Endothelial cell of umbilical vein (primary cell): ENCODE data around the gene MAEA.

ENCODE experiments used
- CTCF ChIP-seq, 2 donors: IDR thresholded peaks; 1 replicate in 1 of 2; 2 replicates in 1 of 2; pipeline ENCODE4 v1.5.1; 2011; ENCODE audit warnings: low read length in 2 of 2, mild to moderate bottlenecking in 2 of 2, moderate library complexity in 2 of 2, control low read depth in 1 of 2, inconsistent platforms in 1 of 2, low read depth in 1 of 2; ENCODE audit not compliant: insufficient read depth in 1 of 2; ENCODE audit errors: extremely low read depth in 1 of 2
- MYC ChIP-seq: IDR thresholded peaks from one replicate; pipeline ENCODE4 v1.6.1; 2011; ENCODE audit warnings: mild to moderate bottlenecking, low read depth, low read length
- POLR2A ChIP-seq: IDR thresholded peaks from 2 replicates; pipeline ENCODE4 v1.6.1; 2012; ENCODE audit warnings: low read depth, mild to moderate bottlenecking, control low read depth, low read length
- POLR2AphosphoS5 ChIP-seq: IDR thresholded peaks from 2 replicates; pipeline ENCODE4 v1.6.1; 2012; ENCODE audit warnings: low read depth, mild to moderate bottlenecking, control low read depth, low read length, moderate library complexity; ENCODE audit not compliant: insufficient read depth

GRCh38 chr4:1290165-1290977 is 680 bp downstream of the MAEA start:
- TF ChIP-seq CTCF (IDR thresholded peaks at IDR 0.05; ENCODE audit: extremely low read depth in 1 of 2, insufficient read depth in 1 of 2, low read depth in 1 of 2, low read length in 2 of 2) (no peak), POLR2AphosphoS5 (no peak), MYC (no peak), POLR2A (no peak)
